HG02610 (cell line): ENCODE results near the gene POLD2.

ENCODE experiments used
- ATAC-seq: cut with Tn5 transposase; IDR thresholded peaks from one replicate; pipeline ENCODE4 v1.9.1; 2021; ENCODE audit warnings: mild to moderate bottlenecking, moderate library complexity; ENCODE audit not compliant: unreplicated experiment

Gene POLD2

DNA sequence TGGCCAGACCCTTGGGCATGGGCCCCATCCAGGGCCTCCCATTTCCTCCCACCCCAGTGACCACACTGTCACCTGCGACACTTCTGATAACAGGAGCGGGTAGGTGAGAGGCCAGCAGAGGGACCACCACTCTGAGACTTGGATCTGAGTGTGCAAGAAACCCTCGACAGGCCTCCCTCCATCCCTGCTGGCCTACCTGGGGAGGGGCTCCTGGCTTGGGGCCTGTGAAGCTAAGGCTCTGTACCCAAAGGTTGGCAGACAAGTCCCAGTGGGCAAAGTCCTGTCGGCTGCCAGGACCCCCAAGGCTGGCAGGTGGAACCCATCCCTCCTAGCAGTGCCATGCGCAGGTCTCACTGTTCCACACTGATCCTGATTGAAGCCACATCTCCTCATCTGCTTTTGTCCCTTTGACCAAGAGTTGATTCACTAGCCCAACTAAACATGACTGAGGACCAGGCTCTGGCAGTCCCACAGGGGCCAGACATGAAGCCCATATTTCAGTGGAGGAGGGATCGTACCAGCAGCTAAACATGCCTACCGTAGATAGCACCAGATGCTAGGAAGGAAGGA lies 56.8 kb downstream of the POLD2 start:
- no peak for ATAC-seq

DNA sequence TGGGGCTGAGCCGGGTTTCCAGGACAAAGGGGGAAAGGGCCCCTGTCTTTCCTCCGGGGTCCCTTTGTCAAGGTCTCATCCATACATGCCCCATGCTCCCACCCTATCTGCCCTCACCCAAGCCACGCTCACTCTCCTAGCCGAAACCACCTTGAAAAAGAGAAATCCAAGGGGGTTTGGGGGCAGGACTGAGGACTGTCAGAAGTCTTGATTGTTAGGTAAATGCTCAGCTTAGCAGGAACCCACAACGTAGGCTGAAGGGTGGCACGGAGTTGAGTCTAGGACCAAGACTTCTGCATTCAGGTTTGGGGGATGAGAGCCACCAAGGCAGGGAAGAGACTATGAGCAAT lies 57.3 kb downstream of the POLD2 start:
- no peak for ATAC-seq

GRCh38 chr7:44065431-44066110 lies 57.8 kb downstream of the POLD2 start, which contains the start of gene PGAM2:
Gene PGAM2, minus strand, starts transcription at chr7:44065567. Its CDS starts 38 bp downstream, at chr7:44065529.
- no peak for ATAC-seq

DNA sequence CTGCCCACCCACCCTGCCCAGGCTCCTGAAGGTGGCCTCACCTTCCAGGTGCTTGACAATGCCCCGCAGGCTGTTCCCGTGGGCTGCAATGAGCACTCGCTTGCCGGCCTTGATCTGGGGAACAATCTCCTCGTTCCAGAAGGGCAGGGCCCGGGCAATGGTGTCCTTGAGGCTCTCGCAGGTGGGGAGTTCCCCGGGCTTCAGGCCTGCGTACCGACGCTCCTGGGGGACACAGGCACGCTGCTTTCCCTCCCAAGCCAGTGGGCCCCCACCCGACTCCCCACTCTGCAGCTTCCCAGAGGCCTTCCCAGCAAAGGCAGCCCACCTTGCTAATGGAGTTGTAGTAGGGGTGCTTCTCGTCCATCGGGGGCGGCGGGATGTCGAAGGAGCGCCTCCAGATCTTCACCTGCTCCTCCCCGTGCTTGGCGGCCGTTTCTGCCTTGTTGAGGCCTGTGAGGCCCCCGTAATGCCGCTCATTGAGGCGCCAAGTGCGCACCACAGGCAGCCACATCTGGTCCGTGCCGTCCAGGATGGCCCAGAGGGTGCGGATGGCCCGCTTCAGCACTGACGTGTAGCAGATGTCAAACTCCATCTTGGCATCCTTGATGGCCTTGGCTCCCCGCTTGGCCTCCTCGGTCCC lies 58.4 kb downstream of the POLD2 start:
- ATAC-seq: no peak
